ENCODE results near the gene ZPR1. TPM values are rescaled to one million over a fixed set of nuclear protein-coding genes. Genes with fewer than 3 reads are reported as not detected.

The ZPR1 gene
- total and polyA plus RNA-seq, 4 donors, result 9.4 to 56.1 (median 18.3) TPM

DNA sequence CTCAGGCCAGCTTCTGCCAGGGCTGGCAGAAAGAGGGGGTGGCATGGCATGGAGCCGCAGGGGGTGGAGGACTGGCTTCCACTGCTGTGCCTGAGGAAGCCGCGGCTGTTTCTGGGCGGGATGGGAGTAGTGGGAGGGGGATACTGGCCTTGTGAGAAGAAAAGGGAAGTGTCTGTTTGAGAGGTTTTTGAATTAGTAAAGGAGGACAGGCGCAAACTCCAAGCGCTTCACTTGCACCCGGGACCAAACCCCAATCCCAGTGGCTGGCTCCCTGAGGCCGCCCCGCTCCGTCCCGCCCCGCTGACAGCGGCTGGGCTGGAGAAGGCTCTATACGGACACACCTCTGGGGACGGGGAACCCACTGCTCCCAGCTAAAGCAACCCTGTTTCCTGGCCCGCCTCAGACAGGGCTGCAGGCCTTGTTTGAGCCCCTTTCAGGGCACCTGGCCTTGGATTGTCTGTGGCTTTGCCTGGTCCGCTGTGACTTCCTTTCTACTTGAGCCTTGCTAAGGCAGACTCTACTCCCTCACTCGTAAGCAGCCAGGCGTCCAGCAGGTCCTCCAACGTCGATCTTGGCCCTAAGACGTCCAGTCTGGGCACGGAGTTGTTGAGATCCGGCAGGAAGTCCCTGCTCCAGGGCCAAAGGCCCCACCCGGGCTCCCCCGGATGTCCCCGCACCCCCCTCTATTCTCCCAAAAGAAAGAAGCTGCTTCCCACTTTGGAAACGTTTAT lies 47.4 kb upstream of the ZPR1 start:
- Histone ChIP-seq H3K4me1 (ENCODE audit: control insufficient read depth in 4 of 4, insufficient read depth in 4 of 4, low read length in 3 of 4) (peaks cover 10 to 79% (median 45%) of the 10 kb centered on the region in 4 donors), H3K9ac (ENCODE audit: low read depth in 1 of 2, low read length in 2 of 2) (peak overlapping the region; percentile 10 to 81), H3K9me3 (ENCODE audit: control insufficient read depth in 4 of 4, low read length in 3 of 4) (no peaks in the 10 kb centered on the region), H3K36me3 (ENCODE audit: control insufficient read depth in 4 of 4, insufficient read depth in 3 of 4, low read depth in 1 of 4, low read length in 3 of 4) (no peaks in the 10 kb centered on the region), H3K27ac (ENCODE audit: low read depth in 1 of 2, low read length in 2 of 2) (peak overlapping the region; percentile 86 to 94), H3K4me3 (ENCODE audit: low read depth in 1 of 3, low read length in 3 of 3) (peak overlapping the region; percentile 58 to 73 (median 59)), H3K27me3 (ENCODE audit: control insufficient read depth in 4 of 4, insufficient read depth in 4 of 4, low read length in 3 of 4) (no peaks in the 10 kb centered on the region)
- no peak for DNase-seq (ENCODE audit: low spot score)
- TF ChIP-seq TAF1 (conservative IDR thresholded peaks at IDR 0.05), result no peak
- TF ChIP-seq, protein P1, sequence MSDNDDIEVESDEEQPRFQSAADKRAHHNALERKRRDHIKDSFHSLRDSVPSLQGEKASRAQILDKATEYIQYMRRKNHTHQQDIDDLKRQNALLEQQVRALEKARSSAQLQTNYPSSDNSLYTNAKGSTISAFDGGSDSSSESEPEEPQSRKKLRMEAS (IDR thresholded peaks at IDR 0.05), result no peak
- peak in 1 of 2 donors; percentile 64 for TF ChIP-seq EGR1 (IDR thresholded peaks at IDR 0.05; ENCODE audit: low read depth in 2 of 2)
- TF ChIP-seq FOXA2 (IDR thresholded peaks at IDR 0.05), result no peak
- TF ChIP-seq, protein P2, sequence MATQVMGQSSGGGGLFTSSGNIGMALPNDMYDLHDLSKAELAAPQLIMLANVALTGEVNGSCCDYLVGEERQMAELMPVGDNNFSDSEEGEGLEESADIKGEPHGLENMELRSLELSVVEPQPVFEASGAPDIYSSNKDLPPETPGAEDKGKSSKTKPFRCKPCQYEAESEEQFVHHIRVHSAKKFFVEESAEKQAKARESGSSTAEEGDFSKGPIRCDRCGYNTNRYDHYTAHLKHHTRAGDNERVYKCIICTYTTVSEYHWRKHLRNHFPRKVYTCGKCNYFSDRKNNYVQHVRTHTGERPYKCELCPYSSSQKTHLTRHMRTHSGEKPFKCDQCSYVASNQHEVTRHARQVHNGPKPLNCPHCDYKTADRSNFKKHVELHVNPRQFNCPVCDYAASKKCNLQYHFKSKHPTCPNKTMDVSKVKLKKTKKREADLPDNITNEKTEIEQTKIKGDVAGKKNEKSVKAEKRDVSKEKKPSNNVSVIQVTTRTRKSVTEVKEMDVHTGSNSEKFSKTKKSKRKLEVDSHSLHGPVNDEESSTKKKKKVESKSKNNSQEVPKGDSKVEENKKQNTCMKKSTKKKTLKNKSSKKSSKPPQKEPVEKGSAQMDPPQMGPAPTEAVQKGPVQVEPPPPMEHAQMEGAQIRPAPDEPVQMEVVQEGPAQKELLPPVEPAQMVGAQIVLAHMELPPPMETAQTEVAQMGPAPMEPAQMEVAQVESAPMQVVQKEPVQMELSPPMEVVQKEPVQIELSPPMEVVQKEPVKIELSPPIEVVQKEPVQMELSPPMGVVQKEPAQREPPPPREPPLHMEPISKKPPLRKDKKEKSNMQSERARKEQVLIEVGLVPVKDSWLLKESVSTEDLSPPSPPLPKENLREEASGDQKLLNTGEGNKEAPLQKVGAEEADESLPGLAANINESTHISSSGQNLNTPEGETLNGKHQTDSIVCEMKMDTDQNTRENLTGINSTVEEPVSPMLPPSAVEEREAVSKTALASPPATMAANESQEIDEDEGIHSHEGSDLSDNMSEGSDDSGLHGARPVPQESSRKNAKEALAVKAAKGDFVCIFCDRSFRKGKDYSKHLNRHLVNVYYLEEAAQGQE (IDR thresholded peaks at IDR 0.05), result peak; percentile 3
- TF ChIP-seq RAD21 (IDR thresholded peaks at IDR 0.05), result no peak
- no peak for TF ChIP-seq HNF4A (conservative IDR thresholded peaks at IDR 0.05)
- no peak for TF ChIP-seq RXRA (IDR thresholded peaks at IDR 0.05)
- TF ChIP-seq, protein P3, sequence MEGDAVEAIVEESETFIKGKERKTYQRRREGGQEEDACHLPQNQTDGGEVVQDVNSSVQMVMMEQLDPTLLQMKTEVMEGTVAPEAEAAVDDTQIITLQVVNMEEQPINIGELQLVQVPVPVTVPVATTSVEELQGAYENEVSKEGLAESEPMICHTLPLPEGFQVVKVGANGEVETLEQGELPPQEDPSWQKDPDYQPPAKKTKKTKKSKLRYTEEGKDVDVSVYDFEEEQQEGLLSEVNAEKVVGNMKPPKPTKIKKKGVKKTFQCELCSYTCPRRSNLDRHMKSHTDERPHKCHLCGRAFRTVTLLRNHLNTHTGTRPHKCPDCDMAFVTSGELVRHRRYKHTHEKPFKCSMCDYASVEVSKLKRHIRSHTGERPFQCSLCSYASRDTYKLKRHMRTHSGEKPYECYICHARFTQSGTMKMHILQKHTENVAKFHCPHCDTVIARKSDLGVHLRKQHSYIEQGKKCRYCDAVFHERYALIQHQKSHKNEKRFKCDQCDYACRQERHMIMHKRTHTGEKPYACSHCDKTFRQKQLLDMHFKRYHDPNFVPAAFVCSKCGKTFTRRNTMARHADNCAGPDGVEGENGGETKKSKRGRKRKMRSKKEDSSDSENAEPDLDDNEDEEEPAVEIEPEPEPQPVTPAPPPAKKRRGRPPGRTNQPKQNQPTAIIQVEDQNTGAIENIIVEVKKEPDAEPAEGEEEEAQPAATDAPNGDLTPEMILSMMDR (IDR thresholded peaks at IDR 0.05; ENCODE audit: low read depth, low read length, missing input control), result no peak
- peak; percentile 36 for TF ChIP-seq YY1 (IDR thresholded peaks at IDR 0.05)
- TF ChIP-seq FOXA1 (IDR thresholded peaks at IDR 0.05), result no peak
- peak in 1 of 2 donors; percentile 40 for TF ChIP-seq GABPA (IDR thresholded peaks at IDR 0.05 in 1 of 2, conservative IDR thresholded peaks at IDR 0.05 in 1 of 2)
- peak; percentile 66 for TF ChIP-seq NR2F2 (IDR thresholded peaks at IDR 0.05)
- TF ChIP-seq JUND (IDR thresholded peaks at IDR 0.05), result no peak
- TF ChIP-seq, protein P4, sequence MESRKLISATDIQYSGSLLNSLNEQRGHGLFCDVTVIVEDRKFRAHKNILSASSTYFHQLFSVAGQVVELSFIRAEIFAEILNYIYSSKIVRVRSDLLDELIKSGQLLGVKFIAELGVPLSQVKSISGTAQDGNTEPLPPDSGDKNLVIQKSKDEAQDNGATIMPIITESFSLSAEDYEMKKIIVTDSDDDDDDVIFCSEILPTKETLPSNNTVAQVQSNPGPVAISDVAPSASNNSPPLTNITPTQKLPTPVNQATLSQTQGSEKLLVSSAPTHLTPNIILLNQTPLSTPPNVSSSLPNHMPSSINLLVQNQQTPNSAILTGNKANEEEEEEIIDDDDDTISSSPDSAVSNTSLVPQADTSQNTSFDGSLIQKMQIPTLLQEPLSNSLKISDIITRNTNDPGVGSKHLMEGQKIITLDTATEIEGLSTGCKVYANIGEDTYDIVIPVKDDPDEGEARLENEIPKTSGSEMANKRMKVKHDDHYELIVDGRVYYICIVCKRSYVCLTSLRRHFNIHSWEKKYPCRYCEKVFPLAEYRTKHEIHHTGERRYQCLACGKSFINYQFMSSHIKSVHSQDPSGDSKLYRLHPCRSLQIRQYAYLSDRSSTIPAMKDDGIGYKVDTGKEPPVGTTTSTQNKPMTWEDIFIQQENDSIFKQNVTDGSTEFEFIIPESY (IDR thresholded peaks at IDR 0.05), result no peak
- TF ChIP-seq, protein P5, sequence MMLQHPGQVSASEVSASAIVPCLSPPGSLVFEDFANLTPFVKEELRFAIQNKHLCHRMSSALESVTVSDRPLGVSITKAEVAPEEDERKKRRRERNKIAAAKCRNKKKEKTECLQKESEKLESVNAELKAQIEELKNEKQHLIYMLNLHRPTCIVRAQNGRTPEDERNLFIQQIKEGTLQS (IDR thresholded peaks at IDR 0.05), result no peak
- TF ChIP-seq SP1 (IDR thresholded peaks at IDR 0.05), result no peak
- 15% methylated on average over 28 of the region's 28 CpGs for WGBS

Measured in liver (tissue), 9 donors.